ENCODE measurements around the gene IDUA. TPM values are rescaled to one million over a fixed set of nuclear protein-coding genes. Genes with fewer than 3 reads are reported as not detected.

The IDUA gene
- total RNA-seq, 4 donors from 2014 or later: 6.7 to 25.8 (median 13.3) TPM

GRCh38 chr4:1040344-1041146, 53.7 kb downstream of the IDUA start:
- TF ChIP-seq CTCF (IDR thresholded peaks at IDR 0.05; ENCODE audit: low read depth): no peak

GRCh38 chr4:1041147-1041935, 54.5 kb downstream of the IDUA start:
- TF ChIP-seq CTCF (IDR thresholded peaks at IDR 0.05; ENCODE audit: low read depth): no peak

- TF ChIP-seq CTCF (IDR thresholded peaks at IDR 0.05; ENCODE audit: low read depth): no peak
Measured at GRCh38 chr4:1041936-1042330, 55.1 kb downstream of the IDUA start.

- no peak for TF ChIP-seq CTCF (IDR thresholded peaks at IDR 0.05; ENCODE audit: low read depth)
Measured at GRCh38 chr4:1042352-1043055, 55.7 kb downstream of the IDUA start.

- no peak for TF ChIP-seq CTCF (IDR thresholded peaks at IDR 0.05; ENCODE audit: low read depth)
Measured at GRCh38 chr4:1043162-1043561, 56.3 kb downstream of the IDUA start.

GRCh38 chr4:1043651-1044468, 57.0 kb downstream of the IDUA start:
- TF ChIP-seq CTCF (IDR thresholded peaks at IDR 0.05; ENCODE audit: low read depth): no peak

All from subcutaneous adipose tissue (tissue), 4 donors.